HG03521 (cell line): ENCODE data around the gene CNN2.

Experiments
- ATAC-seq: cut with Tn5 transposase; IDR thresholded peaks from one replicate; pipeline ENCODE4 v1.9.1; 2021; ENCODE audit warnings: mild to moderate bottlenecking, moderate library complexity; ENCODE audit not compliant: unreplicated experiment

Gene CNN2

DNA sequence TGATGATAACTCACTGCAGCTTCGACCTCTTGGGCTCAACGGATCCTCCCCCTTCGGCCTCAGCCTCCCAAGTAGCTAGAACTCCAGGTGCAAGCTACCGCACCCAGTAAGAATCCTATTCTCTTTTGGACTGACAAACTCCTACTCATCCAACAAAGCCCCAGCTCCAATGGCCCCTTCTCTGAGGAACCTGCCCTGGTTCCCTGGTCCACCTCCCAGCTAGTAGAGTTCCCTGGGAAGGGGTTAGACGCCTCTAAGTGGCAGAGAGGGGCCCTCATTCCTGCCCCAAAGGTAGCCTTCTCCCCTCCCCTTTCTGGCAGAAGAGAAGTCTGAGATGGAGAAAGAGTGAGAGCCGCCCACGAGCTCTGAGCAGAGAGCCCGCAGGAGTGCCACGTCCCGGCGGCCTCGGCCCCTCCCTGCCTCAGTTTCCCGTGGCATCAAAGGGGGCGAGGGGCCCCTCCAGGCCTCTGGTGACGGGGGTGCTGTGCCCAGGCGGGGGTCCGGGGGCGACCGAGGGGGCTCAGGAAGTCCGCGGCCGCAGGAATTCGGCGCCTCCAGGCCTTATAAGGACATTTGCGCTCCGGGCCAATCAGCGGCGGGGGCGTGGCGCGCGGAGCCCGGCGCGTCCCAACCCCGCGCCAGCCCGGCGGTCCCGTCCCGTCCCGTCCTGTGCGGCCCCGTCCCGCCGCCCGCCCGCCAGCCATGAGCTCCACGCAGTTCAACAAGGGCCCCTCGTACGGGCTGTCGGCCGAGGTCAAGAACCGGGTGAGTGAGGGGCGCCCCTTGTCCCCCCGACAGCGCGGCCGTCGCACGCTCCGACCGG lies at the start of gene CNN2:
TSS of gene CNN2 (plus strand) at position 649 of the 823 bp plus-strand sequence. CDS start at position 703, 54 bp downstream.
- no peak for ATAC-seq

DNA sequence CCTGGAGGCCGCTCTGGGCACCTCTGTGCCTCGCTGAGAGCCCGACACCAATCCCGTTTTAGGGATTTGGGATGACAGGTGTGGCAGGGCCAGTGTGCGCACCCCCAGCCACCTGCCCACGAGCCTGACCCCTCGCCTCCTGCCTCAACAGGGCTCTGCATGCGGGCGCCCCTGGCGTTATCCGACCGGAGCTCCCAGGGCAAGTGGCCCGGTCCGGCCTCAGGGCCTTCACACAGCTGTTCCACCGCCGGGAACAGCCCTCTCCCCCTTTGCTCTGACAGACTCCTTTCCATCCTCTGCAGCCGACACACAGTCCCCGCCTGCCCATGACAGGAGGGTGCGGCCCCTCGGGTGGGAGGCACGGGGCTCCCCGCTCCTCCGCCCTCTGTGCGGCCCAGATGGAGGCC lies 49.3 kb upstream of the CNN2 start:
- no peak for ATAC-seq

DNA sequence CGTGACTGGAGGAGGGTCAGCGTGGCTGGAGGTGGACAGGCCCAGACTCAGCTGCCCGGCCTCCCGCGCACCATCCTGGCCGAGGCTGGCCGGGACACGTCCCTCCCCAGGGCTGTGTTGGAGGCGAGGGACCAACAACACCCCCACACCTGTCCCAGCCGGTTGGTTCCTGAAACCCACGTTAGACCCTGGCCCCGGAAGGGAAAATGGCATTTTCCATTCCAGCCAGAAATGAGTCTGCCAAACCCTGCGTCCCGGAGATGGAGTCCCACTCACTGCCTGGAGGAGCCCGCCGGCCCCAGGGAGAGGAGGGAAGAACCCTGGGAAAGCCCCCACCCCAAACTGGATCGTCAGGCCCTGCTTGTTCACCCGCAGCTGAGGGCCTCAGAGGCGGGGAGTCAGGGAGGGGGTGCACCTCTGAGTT lies 47.1 kb upstream of the CNN2 start:
- ATAC-seq = no peak

DNA sequence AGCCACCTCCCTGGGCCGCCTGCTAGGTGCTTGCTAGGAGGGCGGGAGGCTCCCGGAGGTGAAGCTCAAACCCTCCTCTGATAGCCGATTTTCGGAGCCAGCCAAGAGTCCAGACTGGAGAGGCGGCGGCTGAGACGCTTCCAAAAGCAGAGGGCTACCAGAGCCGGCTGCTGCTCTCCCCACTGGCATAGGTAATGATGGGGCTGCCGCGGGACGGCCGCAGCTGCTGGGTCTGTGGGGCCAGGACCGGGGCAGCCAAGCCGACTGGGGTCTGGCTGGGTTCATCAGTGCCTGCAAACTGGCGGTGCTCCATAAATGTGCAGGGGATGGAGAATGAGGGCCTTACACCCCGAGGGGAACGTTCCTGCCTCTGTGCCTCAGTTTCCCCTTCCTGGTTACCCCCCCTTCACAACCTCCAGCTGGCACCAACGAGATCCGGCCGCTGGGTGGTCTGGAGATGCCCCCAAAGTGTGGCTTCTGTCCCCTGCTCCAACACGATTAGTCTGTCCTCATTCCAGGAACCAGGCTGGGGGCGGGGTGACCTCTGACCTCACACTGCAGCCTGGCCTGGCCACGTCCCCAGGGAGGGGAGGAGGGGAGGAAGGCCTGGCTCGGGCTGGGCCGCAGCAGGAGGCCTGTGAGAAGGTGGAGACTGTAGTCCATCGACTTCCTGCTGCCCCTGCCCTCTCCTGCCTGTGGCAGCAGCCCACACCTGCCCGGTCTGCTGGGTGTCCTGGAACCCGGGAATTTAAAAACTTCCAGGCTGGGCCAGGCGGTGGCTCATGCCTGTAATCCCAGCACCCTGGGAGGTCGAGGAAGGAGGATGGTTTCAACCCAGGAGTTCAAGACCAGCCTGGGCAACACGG lies 46.0 kb upstream of the CNN2 start:
- ATAC-seq = no peak

DNA sequence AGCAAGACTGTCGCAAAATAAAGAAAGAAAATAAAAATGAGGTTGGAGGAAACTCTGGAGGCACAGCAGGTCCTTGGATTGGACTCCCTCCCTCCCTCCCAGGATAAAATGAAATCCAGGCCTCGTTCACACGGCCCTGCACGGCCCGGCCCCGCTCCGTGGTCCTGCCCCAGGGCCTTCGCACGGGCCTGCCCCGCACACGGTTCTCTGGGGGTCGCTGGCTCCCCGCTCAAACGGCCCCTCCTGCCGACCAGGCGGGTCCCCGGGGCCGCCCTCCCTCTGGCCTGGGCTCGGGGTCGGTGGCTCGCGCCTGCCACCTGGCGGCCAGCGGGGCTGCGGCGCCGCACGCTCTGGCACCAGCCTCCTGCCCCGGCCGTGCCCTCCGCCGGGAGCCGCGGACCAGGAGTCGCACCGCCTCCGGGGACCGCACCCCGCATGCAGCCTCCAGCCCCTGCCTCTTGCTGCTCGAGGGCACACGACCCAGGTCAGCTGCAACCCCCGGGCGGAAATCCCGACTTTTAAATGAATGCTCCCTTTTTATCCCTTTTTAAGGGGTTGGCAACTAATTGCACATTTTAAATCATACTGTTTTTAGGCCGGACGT lies 43.7 kb upstream of the CNN2 start:
- peak; percentile 49 for ATAC-seq

DNA sequence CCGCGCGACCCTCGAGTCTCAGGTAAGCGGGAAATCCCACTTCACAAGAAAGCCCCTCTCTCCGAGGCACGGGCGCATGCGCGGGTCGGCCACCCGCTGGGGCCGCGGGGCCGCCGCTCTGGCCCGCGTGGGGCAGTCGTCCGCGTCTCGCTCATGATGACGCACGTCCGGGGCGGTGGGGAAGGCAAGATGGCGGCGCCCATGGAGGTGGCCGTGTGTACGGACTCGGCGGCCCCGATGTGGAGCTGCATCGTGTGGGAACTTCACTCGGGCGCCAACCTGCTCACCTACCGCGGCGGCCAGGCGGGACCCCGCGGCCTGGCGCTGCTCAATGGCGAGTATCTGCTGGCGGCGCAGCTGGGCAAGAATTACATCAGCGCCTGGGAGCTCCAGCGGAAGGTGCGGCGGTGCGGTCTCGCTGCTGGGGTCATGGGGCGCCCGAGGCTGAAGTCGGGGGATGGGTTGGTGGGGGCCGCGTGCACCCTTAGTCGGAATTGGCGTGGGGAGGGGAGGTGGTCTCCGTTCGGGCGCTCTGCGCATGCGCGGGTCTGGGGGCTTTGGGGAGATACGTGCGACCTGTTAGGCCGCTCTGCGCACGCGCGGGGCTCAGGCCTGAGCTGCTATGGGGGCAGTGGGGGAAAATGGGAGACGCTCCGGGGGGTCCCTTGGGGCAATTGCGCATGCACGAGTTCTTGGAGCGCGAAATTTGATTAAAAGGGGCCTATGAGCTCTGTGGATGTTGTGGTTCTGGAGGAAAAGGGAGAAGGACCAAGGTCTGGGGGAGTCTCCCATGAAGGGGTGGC lies 42.0 kb upstream of the CNN2 start, which contains the start of gene WDR18:
TSS of gene WDR18 (plus strand) at position 181 of the 803 bp plus-strand sequence. CDS start at position 190, 9 bp downstream.
- ATAC-seq = peak; percentile 81

DNA sequence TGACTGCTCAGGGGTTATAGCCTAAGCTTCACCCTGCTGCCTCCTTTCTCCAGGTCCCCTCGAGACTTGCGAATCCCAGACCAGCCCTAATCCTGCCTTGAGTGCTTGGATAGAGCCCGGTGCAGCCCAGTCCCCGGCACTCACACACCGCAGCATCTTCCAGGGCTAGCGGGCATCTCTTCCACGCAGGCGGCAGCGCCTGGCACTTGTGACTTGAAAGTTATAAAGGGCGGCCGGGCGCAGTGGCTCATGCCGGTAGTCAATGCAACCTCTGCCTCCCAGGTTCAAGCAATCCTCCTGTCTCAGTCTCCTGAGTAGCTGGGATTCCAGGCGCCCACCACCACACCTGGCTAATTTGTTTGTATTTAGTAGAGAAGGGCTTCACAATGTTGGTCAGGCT lies 40.3 kb upstream of the CNN2 start:
- no peak for ATAC-seq

DNA sequence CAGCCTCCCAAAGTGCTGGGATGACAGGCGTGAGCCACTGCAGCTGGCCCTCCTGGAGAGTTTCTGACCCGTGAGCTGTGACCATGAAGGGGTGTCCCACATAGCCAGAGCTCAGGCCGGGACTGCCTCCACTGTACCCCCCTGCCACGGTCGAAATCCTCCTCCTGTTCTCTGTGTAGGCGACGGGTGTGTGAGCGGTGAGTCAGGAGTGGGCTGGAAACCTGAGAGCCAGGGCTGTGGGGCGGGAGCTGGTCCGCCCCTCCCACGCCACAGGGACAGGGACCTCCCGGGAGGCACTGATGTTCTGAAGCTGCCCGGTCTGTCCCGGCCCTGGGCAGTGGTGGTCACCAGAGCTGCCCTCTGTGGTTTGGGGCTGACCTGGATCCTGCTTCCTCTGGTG lies 38.3 kb upstream of the CNN2 start:
- ATAC-seq = no peak

DNA sequence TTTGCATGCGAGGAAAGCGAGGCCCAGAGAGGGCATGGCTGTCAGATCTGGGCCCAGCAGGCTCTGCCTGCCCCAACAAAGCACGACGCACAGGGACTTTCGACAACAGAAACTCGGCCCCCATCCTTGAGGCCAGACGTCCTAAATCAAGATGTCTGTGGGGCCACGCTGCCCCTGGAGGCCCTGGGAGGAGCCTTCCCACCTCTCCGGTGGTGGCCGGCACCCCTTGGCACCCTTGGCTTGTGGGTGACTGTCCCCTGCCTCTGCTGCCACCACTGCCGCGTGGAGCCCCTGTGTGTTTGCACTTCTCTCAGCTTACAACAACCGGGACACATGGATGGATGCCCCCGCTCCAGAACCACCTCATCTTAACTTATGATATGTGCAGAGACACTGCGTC lies 37.9 kb upstream of the CNN2 start:
- ATAC-seq = no peak

DNA sequence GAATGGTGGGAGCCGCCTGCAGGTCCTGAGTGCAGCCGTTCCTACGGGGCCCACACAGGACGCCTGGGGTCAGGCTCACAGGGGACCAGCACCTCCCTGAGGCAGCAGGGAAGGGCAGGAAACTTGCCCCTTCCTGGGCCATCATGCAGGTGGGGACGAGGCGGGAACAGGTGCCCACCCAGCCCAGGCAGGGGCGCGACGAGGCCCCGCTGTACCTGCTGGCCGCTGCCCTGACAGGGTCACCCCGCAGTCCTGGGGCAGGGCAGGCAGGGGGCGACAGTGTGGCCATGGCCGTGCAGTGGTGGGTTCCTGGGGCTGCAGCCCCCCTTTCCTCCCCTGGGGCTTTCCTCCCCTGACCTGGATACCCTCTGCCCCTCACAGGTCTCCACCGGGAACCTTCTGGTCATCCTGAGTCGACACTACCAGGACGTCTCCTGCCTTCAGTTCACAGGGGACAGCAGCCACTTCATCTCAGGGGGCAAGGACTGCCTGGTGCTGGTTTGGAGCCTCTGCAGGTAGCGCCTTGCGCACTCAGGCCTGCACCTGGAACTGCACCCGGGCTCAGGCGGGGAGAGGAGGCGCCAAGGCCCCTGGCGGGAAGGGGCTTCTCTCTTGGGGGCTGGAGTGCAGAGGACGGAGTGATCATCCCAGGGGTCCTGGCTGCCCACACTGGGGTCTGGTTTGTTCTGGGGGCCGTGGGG lies 36.9 kb upstream of the CNN2 start:
- no peak for ATAC-seq

DNA sequence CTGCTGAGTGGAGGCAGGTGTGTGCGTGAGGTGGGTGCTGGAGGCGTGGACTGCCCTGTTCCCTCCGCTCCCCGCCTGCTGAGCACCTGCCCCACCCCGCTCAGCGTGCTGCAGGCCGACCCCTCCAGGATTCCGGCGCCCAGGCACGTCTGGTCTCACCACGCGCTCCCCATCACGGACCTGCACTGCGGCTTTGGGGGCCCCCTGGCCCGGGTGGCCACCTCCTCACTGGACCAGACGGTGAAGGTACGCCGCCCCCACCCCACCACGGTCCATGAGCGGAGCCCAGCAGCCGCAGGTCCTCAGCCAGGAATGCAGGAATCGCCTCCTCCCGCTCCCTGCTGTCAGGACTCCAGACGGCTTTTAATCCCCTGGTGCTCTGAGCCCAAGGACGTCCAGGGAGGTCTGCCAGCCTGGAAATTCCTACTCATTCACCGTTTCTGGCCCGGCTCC lies 36.3 kb upstream of the CNN2 start:
- ATAC-seq = no peak

DNA sequence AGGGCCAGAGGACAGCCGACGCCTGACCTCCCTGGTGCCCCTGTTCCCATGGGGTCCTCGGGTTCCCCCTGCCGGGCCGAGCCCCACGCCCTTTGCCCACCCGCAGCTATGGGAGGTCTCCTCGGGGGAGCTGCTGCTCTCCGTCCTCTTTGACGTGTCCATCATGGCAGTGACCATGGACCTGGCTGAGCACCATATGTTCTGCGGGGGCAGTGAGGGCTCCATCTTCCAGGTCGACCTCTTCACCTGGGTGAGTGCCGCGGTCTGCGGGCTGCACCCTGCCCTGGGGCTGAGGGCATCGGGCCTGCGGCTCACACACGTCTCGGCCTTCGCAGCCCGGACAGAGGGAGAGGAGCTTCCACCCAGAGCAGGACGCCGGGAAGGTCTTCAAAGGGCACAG lies 35.7 kb upstream of the CNN2 start:
- no peak for ATAC-seq

DNA sequence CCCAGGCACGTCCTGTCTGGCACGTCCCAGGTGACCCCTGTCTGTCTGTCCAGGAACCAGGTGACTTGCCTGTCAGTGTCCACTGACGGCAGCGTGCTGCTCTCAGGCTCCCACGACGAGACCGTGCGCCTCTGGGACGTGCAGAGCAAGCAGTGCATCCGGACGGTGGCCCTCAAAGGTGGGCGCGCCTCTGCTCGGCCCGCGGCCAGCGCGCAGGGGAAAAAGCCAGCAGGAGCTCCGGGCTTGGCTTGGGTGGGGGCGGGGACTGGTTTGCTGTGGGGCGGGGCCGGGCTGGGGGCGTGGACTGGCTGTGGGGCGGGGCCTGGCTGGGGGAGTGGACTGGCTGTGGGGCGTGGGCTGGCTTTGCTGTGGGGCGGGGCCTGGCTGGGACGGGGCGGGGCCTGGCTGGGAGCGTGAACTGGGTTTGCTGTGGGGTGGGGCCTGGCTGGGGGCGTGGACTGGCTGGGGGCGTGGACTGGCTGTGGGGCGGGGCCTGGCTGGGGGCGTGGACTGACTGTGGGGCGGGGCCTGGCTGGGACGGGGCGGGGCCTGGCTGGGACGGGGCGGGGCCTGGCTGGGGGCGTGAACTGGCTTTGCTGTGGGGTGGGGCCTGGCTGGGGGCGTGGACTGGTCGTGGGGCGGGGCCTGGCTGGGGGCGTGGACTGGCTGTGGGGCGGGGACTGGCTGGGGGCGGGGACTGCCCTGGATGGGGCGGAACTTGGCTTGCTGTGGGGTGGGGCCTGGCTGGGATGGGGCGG lies 35.1 kb upstream of the CNN2 start:
- no peak for ATAC-seq

DNA sequence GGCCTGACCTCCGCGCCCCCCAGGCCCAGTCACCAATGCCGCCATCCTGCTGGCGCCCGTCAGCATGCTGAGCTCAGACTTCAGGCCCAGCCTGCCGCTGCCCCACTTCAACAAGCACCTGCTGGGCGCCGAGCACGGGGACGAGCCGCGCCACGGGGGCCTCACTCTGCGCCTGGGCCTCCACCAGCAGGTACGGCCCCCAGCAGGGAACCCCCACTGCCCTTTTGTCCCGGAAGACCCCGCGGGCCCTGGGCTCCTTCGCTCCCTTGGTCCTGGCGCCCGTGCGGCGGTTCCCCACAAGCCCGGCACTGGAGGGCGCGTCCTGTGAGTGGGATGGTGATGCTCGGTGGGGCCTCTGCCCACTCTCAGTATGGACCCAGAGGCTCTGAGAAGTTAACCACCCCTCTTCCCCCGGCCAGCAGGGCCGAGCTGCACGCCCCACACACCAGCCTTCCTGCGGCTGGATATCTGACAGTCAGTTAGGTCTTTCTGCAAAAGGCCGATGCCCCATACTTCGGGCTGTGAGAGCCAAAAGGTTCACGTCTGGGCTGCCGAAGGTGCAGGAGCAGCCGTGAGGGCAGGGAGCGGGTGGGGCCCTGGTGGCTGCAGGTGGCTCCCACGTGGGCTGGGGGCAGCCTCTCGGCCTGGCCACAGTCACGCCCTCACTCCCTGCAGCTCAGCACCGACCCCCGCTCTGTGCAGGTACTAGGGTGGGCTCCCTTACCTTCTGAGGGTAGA lies 34.3 kb upstream of the CNN2 start:
- no peak for ATAC-seq

DNA sequence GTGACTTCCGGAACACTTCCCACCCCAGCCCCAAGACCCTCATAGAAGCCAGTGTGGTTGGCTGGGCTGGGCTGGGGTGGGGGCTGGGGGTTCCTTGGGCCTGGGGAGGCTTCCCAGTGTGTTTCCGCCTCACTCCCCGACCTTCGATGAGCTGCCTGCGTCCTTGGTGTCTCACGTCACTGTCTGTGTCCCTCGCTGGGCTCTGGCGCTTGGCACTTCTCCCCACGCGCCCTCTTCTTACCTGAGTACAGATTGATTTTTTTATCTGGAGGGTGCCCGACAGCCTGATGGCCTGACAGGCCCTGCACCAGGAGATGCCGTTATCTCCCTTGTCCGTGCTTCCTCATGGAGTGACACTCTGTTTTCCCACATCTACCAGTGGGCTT lies 33.7 kb upstream of the CNN2 start:
- no peak for ATAC-seq

DNA sequence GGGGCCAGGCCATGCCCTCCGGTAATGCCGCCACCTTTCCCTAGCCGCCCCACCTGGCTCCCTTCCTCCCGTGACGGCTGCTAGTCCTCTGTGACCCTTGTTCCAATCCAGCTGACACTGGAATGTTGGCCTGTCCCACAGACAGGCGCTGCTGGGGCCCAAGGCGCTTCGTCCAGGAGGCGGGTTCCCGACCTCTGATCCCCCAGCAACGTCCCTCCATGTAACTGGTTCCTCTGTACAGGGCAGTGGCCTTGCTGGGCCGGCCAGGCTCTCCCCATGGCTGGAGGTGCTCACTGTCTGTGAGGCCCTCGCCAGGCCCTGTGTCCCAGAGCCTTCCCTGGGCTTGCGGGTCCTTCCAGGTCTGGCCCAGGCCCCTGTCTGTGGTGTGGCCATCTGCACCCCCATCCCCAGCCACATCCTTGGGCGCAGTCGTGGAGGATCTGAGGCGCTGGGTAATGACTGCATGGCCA lies 33.0 kb upstream of the CNN2 start:
- ATAC-seq = no peak

DNA sequence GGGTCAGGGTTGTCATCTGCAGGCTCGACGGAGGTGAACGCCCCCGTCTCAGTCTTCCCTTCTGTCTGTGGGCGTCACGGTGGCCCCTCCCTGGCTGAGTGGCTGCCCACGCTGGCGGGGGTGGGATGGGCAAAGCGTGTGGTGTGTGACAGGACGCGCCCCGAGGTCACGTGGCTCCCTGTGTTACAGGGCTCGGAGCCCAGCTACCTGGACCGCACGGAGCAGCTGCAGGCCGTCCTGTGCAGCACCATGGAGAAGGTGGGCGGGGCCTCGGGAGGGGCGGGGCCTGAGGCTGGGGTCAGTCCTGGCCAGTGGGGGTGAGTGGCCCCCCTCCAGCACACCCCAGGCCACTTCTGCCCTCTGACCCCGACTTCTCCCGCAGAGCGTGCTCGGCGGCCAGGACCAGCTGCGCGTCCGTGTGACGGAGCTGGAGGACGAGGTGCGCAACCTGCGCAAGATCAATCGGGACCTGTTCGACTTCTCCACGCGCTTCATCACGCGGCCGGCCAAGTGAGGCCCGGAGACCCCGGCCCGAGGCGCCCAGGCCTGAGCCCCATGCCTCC lies 32.5 kb upstream of the CNN2 start:
- no peak for ATAC-seq

DNA sequence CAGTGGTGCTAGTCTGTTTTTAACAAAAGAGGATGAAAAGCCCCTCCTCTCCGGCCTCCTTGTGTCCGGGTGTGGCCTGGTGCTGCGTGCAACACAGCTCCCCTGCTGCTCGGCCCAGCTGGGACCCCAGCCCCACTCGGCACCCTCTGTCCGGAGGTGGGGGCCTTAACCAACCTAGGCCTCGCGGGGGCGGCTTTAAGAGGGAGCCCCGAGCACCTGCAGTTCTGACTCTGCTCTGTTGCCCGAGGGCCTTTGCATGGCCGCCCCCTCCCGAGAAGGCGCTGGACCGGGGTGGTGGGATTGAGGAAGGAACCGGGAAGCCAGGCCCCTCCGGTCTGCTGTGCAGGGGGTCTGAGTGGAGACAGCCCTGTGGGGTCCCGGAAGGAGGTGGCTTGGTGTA lies 31.9 kb upstream of the CNN2 start:
- ATAC-seq = no peak
